GM18907 (cell line): ENCODE measurements around the gene C17orf107.

Experiments
- ATAC-seq: cut with Tn5 transposase; IDR thresholded peaks from one replicate; pipeline ENCODE4 v1.9.1; 2021; ENCODE audit warnings: mild to moderate bottlenecking, moderate library complexity; ENCODE audit not compliant: unreplicated experiment

C17orf107 gene

DNA sequence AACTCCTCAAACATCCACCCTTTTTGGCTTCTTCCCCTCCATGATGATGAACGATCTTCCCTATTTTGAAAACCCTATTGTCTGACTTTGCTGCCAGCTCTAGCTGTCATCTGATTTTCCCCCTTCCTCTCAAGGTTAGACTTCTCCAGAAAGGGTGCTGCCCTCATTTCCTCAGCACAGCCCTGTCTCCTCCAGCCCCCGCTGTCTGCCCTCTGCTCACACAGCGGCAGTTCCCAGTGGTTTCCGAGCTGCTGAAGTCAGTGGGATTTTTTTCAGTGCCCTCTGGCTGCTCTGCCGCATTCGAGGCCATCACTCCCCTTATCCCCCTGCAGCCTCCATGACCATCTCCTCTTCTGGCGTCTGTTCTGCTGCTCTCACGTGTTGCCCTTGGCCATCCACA, 26.6 kb upstream of the C17orf107 start:
- no peak for ATAC-seq

DNA sequence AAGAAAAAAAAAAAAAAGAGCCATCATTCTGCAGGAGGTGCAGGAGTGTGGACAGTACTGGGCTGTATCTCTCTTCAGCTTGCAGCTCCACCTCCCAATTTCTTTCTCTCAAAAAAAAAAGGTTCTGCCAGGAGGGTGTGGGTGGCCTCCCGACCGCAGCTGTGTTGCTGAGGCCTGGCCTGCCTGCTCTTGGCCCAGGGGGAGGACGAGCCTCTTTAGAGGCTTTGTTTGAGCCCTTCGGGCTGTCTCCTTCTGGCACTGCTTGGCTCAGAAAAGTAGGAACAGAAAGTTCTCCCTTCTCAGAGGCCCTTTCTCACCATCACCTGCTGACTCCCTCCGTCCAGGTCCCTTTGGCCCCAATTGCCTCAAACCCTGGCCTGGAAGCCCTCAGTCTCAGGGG, 22.2 kb upstream of the C17orf107 start:
- ATAC-seq, result no peak

DNA sequence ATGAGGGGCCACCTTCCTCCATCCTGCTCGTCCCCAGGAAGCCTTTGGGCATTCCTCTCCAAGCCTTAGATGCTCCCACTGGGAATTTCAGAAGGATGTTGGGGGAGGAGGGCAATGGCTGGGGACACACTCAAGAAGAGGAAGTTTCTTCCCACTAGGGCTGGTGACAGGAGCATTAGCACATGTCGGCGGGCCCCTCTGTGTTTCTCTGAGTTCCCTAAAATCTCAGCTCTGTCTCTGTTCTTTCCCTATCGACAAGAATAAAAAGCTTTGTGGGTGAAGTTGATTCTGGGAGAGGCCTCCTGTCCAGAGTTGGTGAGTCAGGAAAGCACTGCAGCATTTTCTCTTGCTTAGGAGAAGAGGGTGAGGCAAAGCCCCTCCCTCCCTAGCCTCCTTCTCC, 19.7 kb upstream of the C17orf107 start:
- ATAC-seq, result no peak

DNA sequence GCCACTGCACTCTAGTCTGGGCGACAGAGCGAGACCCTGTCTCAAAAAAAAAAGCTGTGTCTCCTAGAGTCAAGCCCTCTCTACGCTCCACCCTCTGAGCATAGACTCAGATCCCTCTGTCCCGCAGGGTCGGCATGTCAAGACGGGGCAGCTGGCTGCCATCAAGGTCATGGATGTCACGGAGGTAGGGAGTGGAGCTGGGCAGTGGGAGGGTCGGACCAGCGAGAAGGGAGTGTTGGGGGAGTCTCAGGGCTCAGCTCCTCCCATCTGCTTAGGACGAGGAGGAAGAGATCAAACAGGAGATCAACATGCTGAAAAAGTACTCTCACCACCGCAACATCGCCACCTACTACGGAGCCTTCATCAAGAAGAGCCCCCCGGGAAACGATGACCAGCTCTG, 18.5 kb upstream of the C17orf107 start:
- ATAC-seq, result no peak

DNA sequence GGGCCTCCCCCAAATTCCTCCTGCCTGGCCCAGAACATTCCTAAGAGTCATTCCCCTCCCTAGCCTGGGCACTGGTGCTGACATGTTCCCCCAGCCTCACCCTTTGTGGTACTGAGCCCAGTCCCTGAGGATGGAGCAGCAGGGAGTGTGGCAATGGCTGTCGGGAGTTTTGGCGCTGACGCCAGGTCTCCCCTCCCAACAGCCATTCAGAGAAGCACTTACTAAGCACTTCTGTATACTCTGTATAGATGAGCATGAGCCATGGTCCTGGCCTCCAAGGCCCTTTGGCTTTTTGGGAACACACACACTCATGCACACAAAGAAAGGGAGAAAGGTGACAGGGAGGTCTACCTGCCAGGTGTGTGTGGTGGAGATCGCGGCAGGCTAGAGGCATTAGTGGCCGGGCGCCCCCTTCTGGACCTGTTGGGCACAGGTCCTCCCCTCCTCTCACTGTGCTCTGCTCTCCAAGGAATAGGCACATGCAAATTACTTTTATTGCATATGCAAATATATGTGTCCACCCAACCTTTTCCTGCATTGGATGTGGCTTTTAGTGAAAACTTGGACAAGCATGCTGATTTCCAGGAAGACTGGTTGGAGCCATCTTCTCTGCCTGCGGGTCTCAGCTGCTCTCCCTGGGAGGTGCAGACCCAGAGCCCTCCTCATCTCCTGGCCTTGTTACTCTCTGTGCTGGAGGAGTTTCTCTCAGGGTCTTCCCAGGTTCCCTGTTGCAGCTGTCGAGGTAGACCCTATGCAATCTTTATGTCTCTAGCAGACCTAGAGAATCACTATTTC, 17.4 kb upstream of the C17orf107 start:
- no peak for ATAC-seq

DNA sequence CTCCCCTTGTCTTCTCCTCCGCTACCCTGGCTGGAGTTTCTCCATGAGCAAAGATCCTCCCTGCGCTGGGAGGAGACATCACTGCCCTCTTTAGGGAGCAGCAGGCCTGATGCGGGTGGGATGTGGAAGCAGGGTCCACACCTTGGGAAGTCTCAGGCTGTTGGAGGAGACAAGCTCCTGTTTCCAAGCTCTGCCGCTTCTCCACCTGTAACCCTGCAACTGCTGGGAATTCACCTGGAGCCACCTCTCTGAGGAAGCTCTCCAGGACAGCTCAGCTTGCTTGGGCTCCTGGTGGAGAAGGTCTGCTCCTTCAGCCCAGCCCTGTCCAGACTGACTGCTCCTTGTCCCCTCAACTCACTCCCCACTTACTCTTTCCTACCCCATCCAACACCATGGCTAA, 14.8 kb upstream of the C17orf107 start:
- no peak for ATAC-seq

DNA sequence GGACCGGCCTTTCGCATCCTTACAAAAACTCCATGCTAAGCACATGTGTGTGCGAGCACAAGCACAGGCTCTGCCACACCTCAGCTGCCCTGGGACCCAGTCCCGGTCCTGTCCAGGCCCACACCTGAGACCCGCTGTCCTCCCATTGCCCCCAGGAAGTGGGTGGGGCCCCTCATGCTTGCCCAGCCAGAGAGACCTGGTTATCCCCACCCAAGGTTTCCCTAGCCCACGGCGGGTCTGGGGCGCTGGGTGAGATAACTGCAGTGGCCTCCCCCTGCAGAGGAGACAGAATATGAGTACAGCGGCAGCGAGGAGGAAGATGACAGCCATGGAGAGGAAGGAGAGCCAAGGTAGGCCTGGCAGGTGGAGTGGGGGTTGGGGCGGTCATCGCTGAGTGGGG, 12.5 kb upstream of the C17orf107 start:
- ATAC-seq, result no peak

DNA sequence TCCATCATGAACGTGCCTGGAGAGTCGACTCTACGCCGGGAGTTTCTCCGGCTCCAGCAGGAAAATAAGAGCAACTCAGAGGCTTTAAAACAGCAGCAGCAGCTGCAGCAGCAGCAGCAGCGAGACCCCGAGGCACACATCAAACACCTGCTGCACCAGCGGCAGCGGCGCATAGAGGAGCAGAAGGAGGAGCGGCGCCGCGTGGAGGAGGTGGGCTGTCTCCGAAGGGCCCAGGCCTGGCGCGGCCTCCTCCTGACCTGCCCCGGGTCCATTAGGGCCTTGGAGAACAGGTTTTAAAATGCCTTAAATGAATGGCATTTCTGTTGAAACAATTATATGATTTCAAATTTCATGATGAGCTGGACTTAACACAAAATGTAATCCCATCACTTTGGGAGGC, 11.8 kb upstream of the C17orf107 start:
- ATAC-seq, result no peak

DNA sequence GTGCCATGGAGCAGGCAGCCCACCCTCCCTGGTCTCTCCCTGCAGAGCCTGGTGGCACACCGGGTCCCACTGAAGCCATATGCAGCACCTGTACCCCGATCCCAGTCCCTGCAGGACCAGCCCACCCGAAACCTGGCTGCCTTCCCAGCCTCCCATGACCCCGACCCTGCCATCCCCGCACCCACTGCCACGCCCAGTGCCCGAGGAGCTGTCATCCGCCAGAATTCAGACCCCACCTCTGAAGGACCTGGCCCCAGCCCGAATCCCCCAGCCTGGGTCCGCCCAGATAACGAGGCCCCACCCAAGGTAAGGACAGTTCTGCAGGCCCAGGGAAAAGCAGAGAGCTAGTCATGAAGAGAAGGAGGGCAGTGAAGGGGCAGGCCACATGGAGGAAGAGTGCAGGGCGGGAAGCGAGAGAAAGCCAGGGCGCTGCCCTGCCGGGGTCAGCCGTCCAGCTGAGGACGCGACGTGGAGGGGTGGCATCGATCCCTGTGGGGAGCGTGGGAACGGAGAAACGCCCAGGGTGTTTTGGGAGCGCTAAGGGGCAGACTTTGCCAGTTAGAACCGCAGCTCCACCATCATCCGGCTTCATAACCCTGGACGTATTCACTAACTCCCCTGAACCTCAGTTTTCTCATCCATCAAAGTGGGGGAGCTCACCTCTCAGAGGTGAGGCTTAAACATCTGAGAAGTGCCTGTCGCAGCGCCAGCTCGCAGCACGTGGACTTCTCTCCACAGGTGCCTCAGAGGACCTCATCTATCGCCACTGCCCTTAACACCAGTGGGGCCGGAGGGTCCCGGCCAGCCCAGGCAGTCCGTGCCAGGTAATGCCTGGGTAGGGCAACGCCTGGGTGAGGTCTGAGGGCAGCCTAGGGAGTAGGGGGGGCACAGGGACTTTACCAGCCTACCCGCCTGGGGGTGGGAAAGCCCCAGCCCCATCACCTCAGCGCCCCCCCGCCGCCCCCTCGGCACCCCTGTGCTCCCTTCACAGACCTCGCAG, 7.6 kb upstream of the C17orf107 start:
- ATAC-seq, result no peak

DNA sequence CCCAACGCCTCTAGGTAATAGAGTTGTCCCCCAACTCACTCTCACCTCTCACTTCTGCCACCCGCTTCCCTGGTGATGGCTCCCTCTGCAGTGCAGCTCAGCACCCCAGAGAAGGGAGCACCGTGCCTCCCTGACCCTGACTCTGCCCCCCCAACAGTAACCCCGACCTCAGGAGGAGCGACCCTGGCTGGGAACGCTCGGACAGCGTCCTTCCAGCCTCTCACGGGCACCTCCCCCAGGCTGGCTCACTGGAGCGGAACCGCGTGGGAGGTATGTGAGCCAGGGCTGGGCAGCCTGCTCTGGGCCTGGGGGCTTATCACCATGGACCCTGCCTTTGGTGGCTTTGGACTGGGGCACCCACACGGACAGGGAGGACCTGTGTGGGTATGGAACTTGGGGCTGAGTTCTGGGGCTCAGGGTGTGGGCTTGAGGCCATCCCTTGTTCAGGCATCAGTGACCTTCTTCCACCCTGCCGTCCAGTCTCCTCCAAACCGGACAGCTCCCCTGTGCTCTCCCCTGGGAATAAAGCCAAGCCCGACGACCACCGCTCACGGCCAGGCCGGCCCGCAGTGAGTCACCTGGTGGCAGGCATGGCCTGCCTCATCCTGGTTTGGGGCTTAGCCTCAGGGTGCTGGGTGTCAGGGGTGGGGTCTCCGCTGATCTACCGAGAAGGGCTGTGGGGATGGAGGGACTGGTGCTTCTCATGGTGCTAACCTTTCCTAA, 6.7 kb upstream of the C17orf107 start:
- ATAC-seq, result no peak

DNA sequence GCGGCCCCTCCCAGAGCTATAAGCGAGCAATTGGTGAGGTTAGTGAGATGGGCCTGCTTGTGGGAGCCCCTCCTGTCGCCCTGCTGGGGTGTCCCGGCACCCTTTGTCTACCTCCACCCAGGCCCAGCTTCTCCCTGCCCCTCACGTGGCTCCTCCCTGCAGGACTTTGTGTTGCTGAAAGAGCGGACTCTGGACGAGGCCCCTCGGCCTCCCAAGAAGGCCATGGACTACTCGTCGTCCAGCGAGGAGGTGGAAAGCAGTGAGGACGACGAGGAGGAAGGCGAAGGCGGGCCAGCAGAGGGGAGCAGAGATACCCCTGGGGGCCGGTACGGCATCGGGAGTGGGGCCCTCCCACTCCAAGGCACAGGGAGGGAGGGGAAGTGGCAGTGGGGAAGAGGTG, 6.1 kb upstream of the C17orf107 start:
- no peak for ATAC-seq

DNA sequence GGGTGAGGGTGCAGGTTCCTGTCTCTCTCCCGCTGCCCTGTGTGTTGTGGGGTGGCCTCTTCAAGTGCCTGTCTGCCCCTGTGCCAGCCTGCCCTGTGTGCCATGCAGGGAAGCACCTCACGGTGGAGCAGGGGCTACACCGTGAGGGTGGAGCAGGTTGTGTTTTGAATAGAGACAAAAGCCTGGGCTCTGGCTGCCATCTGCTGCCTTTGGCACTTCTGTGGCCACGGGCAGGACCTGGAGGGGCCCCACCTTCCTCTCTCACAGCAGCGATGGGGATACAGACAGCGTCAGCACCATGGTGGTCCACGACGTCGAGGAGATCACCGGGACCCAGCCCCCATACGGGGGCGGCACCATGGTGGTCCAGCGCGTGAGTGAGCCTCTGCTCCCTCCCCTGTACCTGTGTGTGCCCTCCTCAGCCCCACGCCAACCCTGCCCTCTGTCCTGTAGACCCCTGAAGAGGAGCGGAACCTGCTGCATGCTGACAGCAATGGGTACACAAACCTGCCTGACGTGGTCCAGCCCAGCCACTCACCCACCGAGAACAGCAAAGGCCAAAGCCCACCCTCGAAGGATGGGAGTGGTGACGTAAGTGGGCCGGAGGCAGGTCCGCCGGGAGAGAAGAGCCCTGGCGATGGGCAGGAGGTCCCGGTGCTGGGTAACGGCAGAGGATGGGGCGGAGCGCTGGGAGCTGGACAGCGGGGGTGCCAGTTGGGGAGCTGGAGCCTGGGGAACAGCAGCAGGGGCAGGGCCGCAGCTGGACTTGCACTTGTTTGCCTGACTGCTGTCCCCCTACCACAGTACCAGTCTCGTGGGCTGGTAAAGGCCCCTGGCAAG, 5.4 kb upstream of the C17orf107 start:
- ATAC-seq, result no peak

DNA sequence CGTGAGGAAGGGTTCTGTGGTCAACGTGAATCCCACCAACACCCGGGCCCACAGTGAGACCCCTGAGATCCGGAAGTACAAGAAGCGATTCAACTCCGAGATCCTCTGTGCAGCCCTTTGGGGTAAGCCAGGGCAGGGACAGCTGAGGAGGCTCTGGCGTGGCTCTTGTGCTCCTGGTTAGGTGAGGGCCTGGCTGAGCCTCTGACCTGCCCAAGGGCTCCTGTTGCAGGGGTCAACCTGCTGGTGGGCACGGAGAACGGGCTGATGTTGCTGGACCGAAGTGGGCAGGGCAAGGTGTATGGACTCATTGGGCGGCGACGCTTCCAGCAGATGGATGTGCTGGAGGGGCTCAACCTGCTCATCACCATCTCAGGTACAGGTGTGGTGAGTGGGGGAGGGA, 4.2 kb upstream of the C17orf107 start:
- no peak for ATAC-seq

DNA sequence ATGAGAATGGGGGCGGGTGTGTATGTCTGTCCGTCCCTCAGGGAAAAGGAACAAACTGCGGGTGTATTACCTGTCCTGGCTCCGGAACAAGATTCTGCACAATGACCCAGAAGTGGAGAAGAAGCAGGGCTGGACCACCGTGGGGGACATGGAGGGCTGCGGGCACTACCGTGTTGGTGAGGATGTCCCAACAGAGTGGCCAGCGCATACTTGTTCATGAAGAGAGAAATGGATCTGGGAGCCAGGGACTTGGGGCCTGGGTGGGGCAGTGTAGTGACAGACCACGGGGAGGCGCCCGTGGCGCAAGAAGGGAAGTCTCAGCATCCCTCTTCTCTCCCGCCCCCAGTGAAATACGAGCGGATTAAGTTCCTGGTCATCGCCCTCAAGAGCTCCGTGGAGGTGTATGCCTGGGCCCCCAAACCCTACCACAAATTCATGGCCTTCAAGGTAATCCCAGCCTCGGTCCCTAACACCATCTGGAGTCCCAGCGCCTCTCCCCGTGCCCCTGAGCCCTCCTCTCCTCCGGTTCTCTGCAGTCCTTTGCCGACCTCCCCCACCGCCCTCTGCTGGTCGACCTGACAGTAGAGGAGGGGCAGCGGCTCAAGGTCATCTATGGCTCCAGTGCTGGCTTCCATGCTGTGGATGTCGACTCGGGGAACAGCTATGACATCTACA, 3.5 kb upstream of the C17orf107 start:
- no peak for ATAC-seq

DNA sequence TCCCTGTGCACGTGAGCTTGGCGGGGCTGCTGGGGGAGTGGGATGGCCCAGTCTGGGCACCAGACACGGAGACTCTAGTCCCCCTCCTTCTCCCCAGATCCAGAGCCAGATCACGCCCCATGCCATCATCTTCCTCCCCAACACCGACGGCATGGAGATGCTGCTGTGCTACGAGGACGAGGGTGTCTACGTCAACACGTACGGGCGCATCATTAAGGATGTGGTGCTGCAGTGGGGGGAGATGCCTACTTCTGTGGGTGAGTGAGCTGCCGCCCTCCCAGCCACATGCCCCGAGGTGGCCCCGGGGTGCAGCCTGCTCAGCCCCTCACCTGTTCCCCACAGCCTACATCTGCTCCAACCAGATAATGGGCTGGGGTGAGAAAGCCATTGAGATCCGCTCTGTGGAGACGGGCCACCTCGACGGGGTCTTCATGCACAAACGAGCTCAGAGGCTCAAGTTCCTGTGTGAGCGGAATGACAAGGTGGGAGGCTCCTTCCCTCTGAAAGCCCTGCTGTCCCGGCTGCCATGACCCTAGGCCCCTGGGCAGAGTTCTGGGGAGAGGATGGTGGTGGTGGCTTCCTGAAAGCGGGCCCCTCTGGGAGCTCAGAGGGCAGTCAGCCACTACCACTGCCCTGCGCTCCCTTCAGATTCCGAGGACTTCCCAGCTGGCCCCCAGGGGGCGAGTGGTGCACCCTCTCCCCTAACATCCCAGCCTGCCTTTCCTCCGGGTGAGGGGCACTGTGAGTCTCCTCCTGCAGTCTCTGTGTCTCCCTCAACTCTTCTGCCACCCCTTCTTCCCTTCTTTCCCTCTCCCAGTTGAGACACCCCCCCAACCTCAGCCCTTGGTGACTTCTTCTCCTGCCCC, 2.8 kb upstream of the C17orf107 start:
- ATAC-seq, result no peak

DNA sequence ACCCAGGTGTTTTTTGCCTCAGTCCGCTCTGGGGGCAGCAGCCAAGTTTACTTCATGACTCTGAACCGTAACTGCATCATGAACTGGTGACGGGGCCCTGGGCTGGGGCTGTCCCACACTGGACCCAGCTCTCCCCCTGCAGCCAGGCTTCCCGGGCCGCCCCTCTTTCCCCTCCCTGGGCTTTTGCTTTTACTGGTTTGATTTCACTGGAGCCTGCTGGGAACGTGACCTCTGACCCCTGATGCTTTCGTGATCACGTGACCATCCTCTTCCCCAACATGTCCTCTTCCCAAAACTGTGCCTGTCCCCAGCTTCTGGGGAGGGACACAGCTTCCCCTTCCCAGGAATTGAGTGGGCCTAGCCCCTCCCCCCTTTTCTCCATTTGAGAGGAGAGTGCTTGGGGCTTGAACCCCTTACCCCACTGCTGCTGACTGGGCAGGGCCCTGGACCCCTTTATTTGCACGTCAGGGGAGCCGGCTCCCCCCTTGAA, 2.1 kb upstream of the C17orf107 start:
- ATAC-seq, result no peak

DNA sequence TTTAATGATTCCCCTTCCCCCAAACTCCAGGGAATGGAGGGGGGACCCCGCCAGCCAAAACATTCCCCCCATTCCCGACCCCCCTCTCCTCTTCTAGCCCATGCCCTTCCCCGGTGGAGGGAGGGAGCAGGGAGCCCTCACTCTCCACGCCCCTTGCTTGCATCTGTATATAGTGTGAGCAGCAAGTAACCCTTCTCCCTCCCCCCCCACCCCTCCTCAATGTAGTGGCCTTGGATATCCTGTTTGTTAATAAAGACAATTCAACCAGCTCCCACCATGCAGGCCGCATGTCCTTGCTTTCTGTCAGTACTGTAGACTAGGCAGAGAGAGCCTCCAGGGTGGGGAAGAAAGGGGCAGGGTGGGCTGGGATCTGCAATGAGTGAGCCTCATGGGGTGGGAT, 1.6 kb upstream of the C17orf107 start:
- no peak for ATAC-seq

DNA sequence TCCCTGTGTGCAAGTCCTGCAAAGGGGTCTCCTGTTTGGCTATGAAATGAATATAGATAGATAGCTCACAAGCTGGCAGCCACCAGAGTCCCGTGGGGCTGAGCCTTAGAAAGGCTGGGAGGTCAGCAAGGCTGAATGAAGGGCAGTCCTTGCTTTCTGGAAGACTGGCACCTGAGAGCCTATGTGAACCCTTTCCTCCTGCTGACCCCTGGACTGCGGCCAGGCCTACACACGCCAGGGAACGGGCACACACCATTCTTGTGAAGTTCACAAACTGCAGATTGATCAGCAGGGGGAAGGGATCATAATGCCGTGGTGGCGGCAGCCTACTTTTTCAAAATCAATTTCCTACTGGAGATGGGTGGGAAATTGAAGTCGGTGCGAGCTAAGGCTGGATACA, 985 bp upstream of the C17orf107 start:
- ATAC-seq, result no peak

DNA sequence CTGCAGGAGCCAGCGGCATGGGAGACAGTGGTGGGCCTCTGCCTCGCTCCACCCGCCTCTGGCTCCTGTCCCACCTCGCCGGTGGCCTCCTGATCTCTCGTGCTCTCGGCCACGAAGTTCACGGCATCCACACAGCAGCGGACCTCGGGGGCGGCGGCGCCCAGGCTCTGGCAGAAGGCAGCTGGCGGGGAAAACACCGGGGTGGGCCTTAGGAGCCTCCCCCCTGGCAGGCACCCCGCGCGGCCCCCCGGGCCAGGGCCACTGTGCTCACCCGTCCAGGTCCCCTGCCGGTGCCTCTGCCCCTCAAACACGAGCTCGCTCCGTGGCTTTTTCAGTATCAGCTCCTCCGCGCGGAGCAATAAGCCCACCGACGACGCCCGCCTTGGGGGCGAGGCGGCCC, 409 bp upstream of the C17orf107 start:
- ATAC-seq, result no peak
